ENCODE results near the gene BCL2.
A peak's percentile ranks its signal among the peaks of the same experiment; 100 is the strongest.

BCL2 gene

GRCh38 chr18:63158676-63159291 lies 160.8 kb downstream of the BCL2 start:
- Mint-ChIP-seq H3K36me3 (peaks cover 34 to 59% of the 10 kb centered on the region in 2 donors), H3K27me3 (no peaks in the 10 kb centered on the region), H3K4me1 (peaks cover 80 to 100% of the 10 kb centered on the region in 2 donors), H3K4me3 (peak overlapping the region; percentile 76 to 79), H3K27ac (peak overlapping the region; percentile 98), H3K9me3 (peaks cover 0 to 8% of the 10 kb centered on the region in 2 donors)
- ATAC-seq (replicated peaks) = peak; percentile 30 to 33
- no peak for DNase-seq

- H3K36me3 Mint-ChIP-seq = peaks cover 30 to 52% of the 10 kb centered on the region in 2 donors
- H3K9me3 Mint-ChIP-seq = peaks cover 0 to 6% of the 10 kb centered on the region in 2 donors
- H3K4me1 Mint-ChIP-seq = peaks cover 78 to 98% of the 10 kb centered on the region in 2 donors
- no peaks in the 10 kb centered on the region for H3K27me3 Mint-ChIP-seq
- H3K27ac Mint-ChIP-seq = peak overlapping the region; percentile 98
- H3K4me3 Mint-ChIP-seq = peak overlapping the region; percentile 76 to 79
- peak; percentile 7 to 14 for ATAC-seq (replicated peaks)
- no peak for DNase-seq
Observed at GRCh38 chr18:63158012-63158631, 161.4 kb downstream of the BCL2 start.

- H3K27ac Mint-ChIP-seq = peak overlapping the region; percentile 98
- H3K4me3 Mint-ChIP-seq = peak overlapping the region; percentile 76 to 79
- peaks cover 27 to 53% of the 10 kb centered on the region in 2 donors for H3K36me3 Mint-ChIP-seq
- ATAC-seq (replicated peaks) (peak in 1 of 2 donors; percentile 23), DNase-seq (no peak)
- peaks cover 0 to 4% of the 10 kb centered on the region in 2 donors for H3K9me3 Mint-ChIP-seq
- peaks cover 77 to 98% of the 10 kb centered on the region in 2 donors for H3K4me1 Mint-ChIP-seq
- no peaks in the 10 kb centered on the region for H3K27me3 Mint-ChIP-seq
Observed at GRCh38 chr18:63157293-63158011, 162.1 kb downstream of the BCL2 start.

GRCh38 chr18:63155910-63156773 lies 163.4 kb downstream of the BCL2 start:
- H3K9me3 Mint-ChIP-seq = peaks cover 0 to 4% of the 10 kb centered on the region in 2 donors
- peaks cover 26 to 55% of the 10 kb centered on the region in 2 donors for H3K36me3 Mint-ChIP-seq
- H3K4me3 Mint-ChIP-seq = peak overlapping the region; percentile 75 to 79
- no peaks in the 10 kb centered on the region for H3K27me3 Mint-ChIP-seq
- peak overlapping the region; percentile 72 for H3K27ac Mint-ChIP-seq
- ATAC-seq (replicated peaks) (no peak), DNase-seq (no peak)
- peaks cover 75 to 98% of the 10 kb centered on the region in 2 donors for H3K4me1 Mint-ChIP-seq

GRCh38 chr18:63155169-63155852 lies 164.3 kb downstream of the BCL2 start:
- peak; percentile 68 for DNase-seq

GRCh38 chr18:63154350-63155152 lies 165.0 kb downstream of the BCL2 start:
- H3K27ac Mint-ChIP-seq = peak overlapping the region; percentile 72
- ATAC-seq (replicated peaks) = no peak
- no peaks in the 10 kb centered on the region for H3K27me3 Mint-ChIP-seq
- no peak for DNase-seq
- peaks cover 28 to 51% of the 10 kb centered on the region in 2 donors for H3K36me3 Mint-ChIP-seq
- H3K4me3 Mint-ChIP-seq = peak overlapping the region; percentile 57 to 75
- no peaks in the 10 kb centered on the region for H3K9me3 Mint-ChIP-seq
- peaks cover 71 to 96% of the 10 kb centered on the region in 2 donors for H3K4me1 Mint-ChIP-seq

More at GRCh38 chr18:63155169-63155852, 164.3 kb downstream of the BCL2 start:
- Mint-ChIP-seq H3K27ac (peak overlapping the region; percentile 72), H3K27me3 (no peaks in the 10 kb centered on the region), H3K9me3 (no peaks in the 10 kb centered on the region), H3K4me3 (peak overlapping the region; percentile 57 to 75), H3K36me3 (peaks cover 29 to 51% of the 10 kb centered on the region in 2 donors), H3K4me1 (peaks cover 74 to 98% of the 10 kb centered on the region in 2 donors)
- ATAC-seq (replicated peaks) = peak; percentile 22 to 27

GRCh38 chr18:63152791-63153190 lies 166.8 kb downstream of the BCL2 start:
- Mint-ChIP-seq H3K27ac (peak overlapping the region; percentile 28), H3K4me3 (no peak overlapping the region), H3K9me3 (no peaks in the 10 kb centered on the region), H3K27me3 (no peaks in the 10 kb centered on the region), H3K36me3 (peaks cover 37 to 59% of the 10 kb centered on the region in 2 donors), H3K4me1 (peaks cover 69 to 88% of the 10 kb centered on the region in 2 donors)
- no peak for DNase-seq
- no peak for ATAC-seq (replicated peaks)

- H3K36me3 Mint-ChIP-seq = peaks cover 39 to 59% of the 10 kb centered on the region in 2 donors
- peak overlapping the region; percentile 15 for H3K27ac Mint-ChIP-seq
- no peaks in the 10 kb centered on the region for H3K27me3 Mint-ChIP-seq
- no peak overlapping the region for H3K4me3 Mint-ChIP-seq
- no peaks in the 10 kb centered on the region for H3K9me3 Mint-ChIP-seq
- DNase-seq = no peak
- no peak for ATAC-seq (replicated peaks)
- H3K4me1 Mint-ChIP-seq = peaks cover 68 to 85% of the 10 kb centered on the region in 2 donors
Observed at GRCh38 chr18:63152096-63152495, 167.5 kb downstream of the BCL2 start.

GRCh38 chr18:63151539-63151938 lies 168.0 kb downstream of the BCL2 start:
- H3K4me1 Mint-ChIP-seq = peaks cover 66 to 85% of the 10 kb centered on the region in 2 donors
- no peak overlapping the region for H3K27ac Mint-ChIP-seq
- no peak overlapping the region for H3K4me3 Mint-ChIP-seq
- ATAC-seq (replicated peaks) (no peak), DNase-seq (no peak)
- peaks cover 41 to 58% of the 10 kb centered on the region in 2 donors for H3K36me3 Mint-ChIP-seq
- no peaks in the 10 kb centered on the region for H3K27me3 Mint-ChIP-seq
- H3K9me3 Mint-ChIP-seq = no peaks in the 10 kb centered on the region

- H3K9me3 Mint-ChIP-seq = no peaks in the 10 kb centered on the region
- peaks cover 62 to 85% of the 10 kb centered on the region in 2 donors for H3K4me1 Mint-ChIP-seq
- ATAC-seq (replicated peaks) (peak; percentile 75 to 79), DNase-seq (peak; percentile 66)
- peaks cover 42 to 57% of the 10 kb centered on the region in 2 donors for H3K36me3 Mint-ChIP-seq
- H3K27me3 Mint-ChIP-seq = no peaks in the 10 kb centered on the region
- peak overlapping the region; percentile 44 for H3K27ac Mint-ChIP-seq
- peak overlapping the region; percentile 42 to 46 for H3K4me3 Mint-ChIP-seq
Observed at GRCh38 chr18:63150942-63151421, 168.6 kb downstream of the BCL2 start.

GRCh38 chr18:63150326-63150725 lies 169.2 kb downstream of the BCL2 start:
- ATAC-seq (replicated peaks) (no peak), DNase-seq (no peak)
- H3K4me1 Mint-ChIP-seq = peaks cover 62 to 85% of the 10 kb centered on the region in 2 donors
- peaks cover 41 to 57% of the 10 kb centered on the region in 2 donors for H3K36me3 Mint-ChIP-seq
- no peak overlapping the region for H3K4me3 Mint-ChIP-seq
- H3K27ac Mint-ChIP-seq = peak overlapping the region; percentile 44
- H3K9me3 Mint-ChIP-seq = no peaks in the 10 kb centered on the region
- H3K27me3 Mint-ChIP-seq = no peaks in the 10 kb centered on the region

GRCh38 chr18:63149302-63149587 lies 170.3 kb downstream of the BCL2 start:
- DNase-seq (no peak), ATAC-seq (replicated peaks) (no peak)
- peaks cover 36 to 52% of the 10 kb centered on the region in 2 donors for H3K36me3 Mint-ChIP-seq
- peaks cover 0 to 2% of the 10 kb centered on the region in 2 donors for H3K9me3 Mint-ChIP-seq
- H3K27ac Mint-ChIP-seq = peak overlapping the region; percentile 81
- H3K27me3 Mint-ChIP-seq = no peaks in the 10 kb centered on the region
- H3K4me3 Mint-ChIP-seq = no peak overlapping the region
- peaks cover 58 to 83% of the 10 kb centered on the region in 2 donors for H3K4me1 Mint-ChIP-seq

All from stimulated activated naive B cell treated with anti-CD40 and anti-IgM and Interleukin-4, amounts not matched to agents 10 μg/mL and 1 μg/mL and 100 μg/mL, for 72 hours (primary cell).